HepG2 (cell line): ENCODE data around the gene CASP3. TPM values are rescaled to one million over a fixed set of nuclear protein-coding genes. Genes with fewer than 3 reads are reported as not detected.

ENCODE experiments used
- CREB1 ChIP-seq, 2 experiments: fragments of 450-650 bp in 1 of 2; IDR thresholded peaks; 2 replicates each; pipeline ENCODE4 v1.6.1; 2016 to 2017; ENCODE audit warnings: control low read depth in 1 of 2, mild to moderate bottlenecking in 1 of 2, missing compliant biosample characterization in 1 of 2, missing genetic modification characterization in 1 of 2
- DMAP1 ChIP-seq: IDR thresholded peaks from 2 replicates; pipeline ENCODE4 v1.6.1; 2016
- HMG20B ChIP-seq: conservative IDR thresholded peaks from 2 replicates; pipeline ENCODE4 v1.6.1; 2016; ENCODE audit warnings: missing genetic modification reagents, missing compliant biosample characterization
- HNF4G ChIP-seq, 2 experiments: sonication (generic) in 1 of 2; formaldehyde crosslinking in 1 of 2; IDR thresholded peaks; 2 replicates each; pipeline versions ENCODE4 v1.4.0 to v1.6.1; 2011 to 2020; ENCODE audit warnings: borderline replicate concordance in 2 of 2, low read depth in 2 of 2, mild to moderate bottlenecking in 2 of 2, low read length in 1 of 2, missing genetic modification reagents in 1 of 2, moderate library complexity in 1 of 2
- MTA3 ChIP-seq: sonication (generic); formaldehyde crosslinking; IDR thresholded peaks from 2 replicates; pipeline ENCODE4 v1.4.0; 2020; ENCODE audit warnings: missing genetic modification reagents
- SALL1 ChIP-seq: sonication (generic); formaldehyde crosslinking; IDR thresholded peaks from 2 replicates; pipeline ENCODE4 v1.8.0; 2022; ENCODE audit warnings: mild to moderate bottlenecking, missing genetic modification reagents
- SIN3B ChIP-seq: fragments of 150-350 bp; IDR thresholded peaks from 2 replicates; pipeline ENCODE4 v1.6.1; 2014; ENCODE audit warnings: low read length
- ZFP37 ChIP-seq: sonication (generic); formaldehyde crosslinking; IDR thresholded peaks from 2 replicates; pipeline ENCODE4 v1.4.0; 2020; ENCODE audit warnings: missing genetic modification reagents, borderline replicate concordance
- ZFYVE20 ChIP-seq: sonication (generic); formaldehyde crosslinking; IDR thresholded peaks from 2 replicates; pipeline ENCODE4 v1.8.0; 2023; ENCODE audit warnings: low read depth, mild to moderate bottlenecking, moderate library complexity, missing genetic modification reagents, borderline replicate concordance
- ZNF30 ChIP-seq: sonication (generic); formaldehyde crosslinking; IDR thresholded peaks from 2 replicates; pipeline ENCODE4 v1.5.0; 2020; ENCODE audit warnings: mild to moderate bottlenecking, missing genetic modification reagents
- ZNF619 ChIP-seq: sonication (generic); formaldehyde crosslinking; IDR thresholded peaks from 2 replicates; pipeline ENCODE4 v1.4.0; 2020; ENCODE audit warnings: mild to moderate bottlenecking, missing genetic modification reagents
- polyA plus RNA-seq, 8 experiments: library from polyadenylated mRNA; depleted of rRNA in 3 of 8; stranded (reverse) in 7 of 8; unstranded in 1 of 8; fragments of >200 nt; fragmentation: Illumina TruSeq in 4 of 8; extraction: Trizol in 4 of 8; gene quantifications; 2 replicates each; pipeline versions ENCODE4 v1.2.1 to v1.2.3, GENCODE V29; 2011 to 2016; ENCODE audit warnings: low read depth in 4 of 8, missing spikeins in 1 of 8, mixed read lengths in 1 of 8; ENCODE audit not compliant: insufficient read depth in 1 of 8
- total RNA-seq, 5 experiments: library from RNA; depleted of rRNA; stranded (reverse); fragments of >200 nt; fragmentation: Illumina TruSeq; extraction: Trizol; gene quantifications; 2 replicates each; pipeline ENCODE4 v1.2.3, GENCODE V29; 2016; ENCODE audit warnings: low read depth in 1 of 5
- TF ChIP-seq, protein P1 (sequence below): sonication (generic); formaldehyde crosslinking; IDR thresholded peaks from 2 replicates; pipeline ENCODE4 v1.4.0; 2020; ENCODE audit warnings: mild to moderate bottlenecking, missing genetic modification reagents
- TF ChIP-seq, protein P2 (sequence below): sonication (generic); formaldehyde crosslinking; IDR thresholded peaks from 2 replicates; pipeline ENCODE4 v1.4.0; 2020; ENCODE audit warnings: missing genetic modification reagents, borderline replicate concordance
- TF ChIP-seq, protein P3 (sequence below): IDR thresholded peaks from 2 replicates; pipeline ENCODE4 v1.6.1; 2012; ENCODE audit warnings: low read depth, low read length, improper control_type of control experiment
- TF ChIP-seq, protein P4 (sequence below): sonication (generic); formaldehyde crosslinking; IDR thresholded peaks from 2 replicates; pipeline ENCODE4 v1.9.0; 2021; ENCODE audit warnings: missing genetic modification reagents, borderline replicate concordance
- TF ChIP-seq, protein P5 (sequence below): IDR thresholded peaks from 2 replicates; pipeline ENCODE4 v1.6.1; 2016; ENCODE audit warnings: low read depth, borderline replicate concordance
- TF ChIP-seq, protein P6 (sequence below): sonication (generic); formaldehyde crosslinking; IDR thresholded peaks from 2 replicates; pipeline ENCODE4 v1.4.0; 2020; ENCODE audit warnings: missing genetic modification reagents, borderline replicate concordance

The CASP3 gene
- total and polyA plus RNA-seq, 2 of the 13 experiments (the other 11 are each of a cell fraction or from before 2014, with no cell fraction given) = 26.0 to 77.8 TPM

DNA sequence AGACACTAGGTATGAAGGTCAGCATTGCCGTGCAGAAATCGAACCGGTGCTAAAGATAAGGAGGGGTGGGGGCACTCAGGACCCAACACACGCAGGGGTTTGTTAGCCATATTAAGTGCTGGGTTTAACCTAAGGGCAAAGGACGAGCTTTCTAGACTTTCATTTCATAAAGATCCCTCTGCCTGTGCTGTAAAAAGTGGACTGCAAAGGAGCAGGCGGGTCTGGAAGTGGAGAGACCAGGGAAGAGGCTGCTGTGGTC, 1.3 kb downstream of the CASP3 start (continued):
- TF ChIP-seq, protein P1, sequence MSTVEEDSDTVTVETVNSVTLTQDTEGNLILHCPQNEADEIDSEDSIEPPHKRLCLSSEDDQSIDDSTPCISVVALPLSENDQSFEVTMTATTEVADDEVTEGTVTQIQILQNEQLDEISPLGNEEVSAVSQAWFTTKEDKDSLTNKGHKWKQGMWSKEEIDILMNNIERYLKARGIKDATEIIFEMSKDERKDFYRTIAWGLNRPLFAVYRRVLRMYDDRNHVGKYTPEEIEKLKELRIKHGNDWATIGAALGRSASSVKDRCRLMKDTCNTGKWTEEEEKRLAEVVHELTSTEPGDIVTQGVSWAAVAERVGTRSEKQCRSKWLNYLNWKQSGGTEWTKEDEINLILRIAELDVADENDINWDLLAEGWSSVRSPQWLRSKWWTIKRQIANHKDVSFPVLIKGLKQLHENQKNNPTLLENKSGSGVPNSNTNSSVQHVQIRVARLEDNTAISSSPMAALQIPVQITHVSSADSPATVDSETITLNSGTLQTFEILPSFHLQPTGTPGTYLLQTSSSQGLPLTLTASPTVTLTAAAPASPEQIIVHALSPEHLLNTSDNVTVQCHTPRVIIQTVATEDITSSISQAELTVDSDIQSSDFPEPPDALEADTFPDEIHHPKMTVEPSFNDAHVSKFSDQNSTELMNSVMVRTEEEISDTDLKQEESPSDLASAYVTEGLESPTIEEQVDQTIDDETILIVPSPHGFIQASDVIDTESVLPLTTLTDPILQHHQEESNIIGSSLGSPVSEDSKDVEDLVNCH (CRISPR knock-in tag) = no peak
- TF ChIP-seq, protein P2, sequence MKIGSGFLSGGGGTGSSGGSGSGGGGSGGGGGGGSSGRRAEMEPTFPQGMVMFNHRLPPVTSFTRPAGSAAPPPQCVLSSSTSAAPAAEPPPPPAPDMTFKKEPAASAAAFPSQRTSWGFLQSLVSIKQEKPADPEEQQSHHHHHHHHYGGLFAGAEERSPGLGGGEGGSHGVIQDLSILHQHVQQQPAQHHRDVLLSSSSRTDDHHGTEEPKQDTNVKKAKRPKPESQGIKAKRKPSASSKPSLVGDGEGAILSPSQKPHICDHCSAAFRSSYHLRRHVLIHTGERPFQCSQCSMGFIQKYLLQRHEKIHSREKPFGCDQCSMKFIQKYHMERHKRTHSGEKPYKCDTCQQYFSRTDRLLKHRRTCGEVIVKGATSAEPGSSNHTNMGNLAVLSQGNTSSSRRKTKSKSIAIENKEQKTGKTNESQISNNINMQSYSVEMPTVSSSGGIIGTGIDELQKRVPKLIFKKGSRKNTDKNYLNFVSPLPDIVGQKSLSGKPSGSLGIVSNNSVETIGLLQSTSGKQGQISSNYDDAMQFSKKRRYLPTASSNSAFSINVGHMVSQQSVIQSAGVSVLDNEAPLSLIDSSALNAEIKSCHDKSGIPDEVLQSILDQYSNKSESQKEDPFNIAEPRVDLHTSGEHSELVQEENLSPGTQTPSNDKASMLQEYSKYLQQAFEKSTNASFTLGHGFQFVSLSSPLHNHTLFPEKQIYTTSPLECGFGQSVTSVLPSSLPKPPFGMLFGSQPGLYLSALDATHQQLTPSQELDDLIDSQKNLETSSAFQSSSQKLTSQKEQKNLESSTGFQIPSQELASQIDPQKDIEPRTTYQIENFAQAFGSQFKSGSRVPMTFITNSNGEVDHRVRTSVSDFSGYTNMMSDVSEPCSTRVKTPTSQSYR (CRISPR knock-in tag) = no peak
- TF ChIP-seq SALL1 (CRISPR knock-in tag) (0 out of 2 replicates have a peak, but pooled peaks have one; percentile 14), ZFYVE20 (CRISPR knock-in tag) (no peak), DMAP1 (CRISPR knock-in tag) (no peak), SIN3B (no peak), ZNF619 (CRISPR knock-in tag) (no peak), ZNF30 (CRISPR knock-in tag) (peak; percentile 71; the same call in 1 of the 2 replicates), ZFP37 (CRISPR knock-in tag) (no peak), MTA3 (CRISPR knock-in tag) (no peak), CREB1 (IDR thresholded peaks at IDR 0.05) (no peak), CREB1 (CRISPR knock-in tag; IDR thresholded peaks at IDR 0.05) (no peak), HMG20B (CRISPR knock-in tag) (no peak), HNF4G (IDR thresholded peaks at IDR 0.05; ENCODE audit: borderline replicate concordance, low read depth, low read length) (0 out of 2 replicates have a peak, but pooled peaks have one; percentile 21), HNF4G (CRISPR knock-in tag; IDR thresholded peaks at IDR 0.05; ENCODE audit: borderline replicate concordance, low read depth) (no peak)
- TF ChIP-seq, protein P3, sequence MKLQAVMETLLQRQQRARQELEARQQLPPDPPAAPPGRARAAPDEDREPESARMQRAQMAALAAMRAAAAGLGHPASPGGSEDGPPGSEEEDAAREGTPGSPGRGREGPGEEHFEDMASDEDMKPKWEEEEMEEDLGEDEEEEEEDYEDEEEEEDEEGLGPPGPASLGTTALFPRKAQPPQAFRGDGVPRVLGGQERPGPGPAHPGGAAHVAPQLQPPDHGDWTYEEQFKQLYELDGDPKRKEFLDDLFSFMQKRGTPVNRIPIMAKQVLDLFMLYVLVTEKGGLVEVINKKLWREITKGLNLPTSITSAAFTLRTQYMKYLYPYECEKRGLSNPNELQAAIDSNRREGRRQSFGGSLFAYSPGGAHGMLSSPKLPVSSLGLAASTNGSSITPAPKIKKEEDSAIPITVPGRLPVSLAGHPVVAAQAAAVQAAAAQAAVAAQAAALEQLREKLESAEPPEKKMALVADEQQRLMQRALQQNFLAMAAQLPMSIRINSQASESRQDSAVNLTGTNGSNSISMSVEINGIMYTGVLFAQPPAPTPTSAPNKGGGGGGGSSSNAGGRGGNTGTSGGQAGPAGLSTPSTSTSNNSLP = no peak
- TF ChIP-seq, protein P4, sequence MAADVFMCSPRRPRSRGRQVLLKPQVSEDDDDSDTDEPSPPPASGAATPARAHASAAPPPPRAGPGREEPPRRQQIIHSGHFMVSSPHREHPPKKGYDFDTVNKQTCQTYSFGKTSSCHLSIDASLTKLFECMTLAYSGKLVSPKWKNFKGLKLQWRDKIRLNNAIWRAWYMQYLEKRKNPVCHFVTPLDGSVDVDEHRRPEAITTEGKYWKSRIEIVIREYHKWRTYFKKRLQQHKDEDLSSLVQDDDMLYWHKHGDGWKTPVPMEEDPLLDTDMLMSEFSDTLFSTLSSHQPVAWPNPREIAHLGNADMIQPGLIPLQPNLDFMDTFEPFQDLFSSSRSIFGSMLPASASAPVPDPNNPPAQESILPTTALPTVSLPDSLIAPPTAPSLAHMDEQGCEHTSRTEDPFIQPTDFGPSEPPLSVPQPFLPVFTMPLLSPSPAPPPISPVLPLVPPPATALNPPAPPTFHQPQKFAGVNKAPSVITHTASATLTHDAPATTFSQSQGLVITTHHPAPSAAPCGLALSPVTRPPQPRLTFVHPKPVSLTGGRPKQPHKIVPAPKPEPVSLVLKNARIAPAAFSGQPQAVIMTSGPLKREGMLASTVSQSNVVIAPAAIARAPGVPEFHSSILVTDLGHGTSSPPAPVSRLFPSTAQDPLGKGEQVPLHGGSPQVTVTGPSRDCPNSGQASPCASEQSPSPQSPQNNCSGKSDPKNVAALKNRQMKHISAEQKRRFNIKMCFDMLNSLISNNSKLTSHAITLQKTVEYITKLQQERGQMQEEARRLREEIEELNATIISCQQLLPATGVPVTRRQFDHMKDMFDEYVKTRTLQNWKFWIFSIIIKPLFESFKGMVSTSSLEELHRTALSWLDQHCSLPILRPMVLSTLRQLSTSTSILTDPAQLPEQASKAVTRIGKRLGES = no peak
- TF ChIP-seq, protein P5, sequence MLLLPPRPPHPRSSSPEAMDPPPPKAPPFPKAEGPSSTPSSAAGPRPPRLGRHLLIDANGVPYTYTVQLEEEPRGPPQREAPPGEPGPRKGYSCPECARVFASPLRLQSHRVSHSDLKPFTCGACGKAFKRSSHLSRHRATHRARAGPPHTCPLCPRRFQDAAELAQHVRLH = no peak
- TF ChIP-seq, protein P6, sequence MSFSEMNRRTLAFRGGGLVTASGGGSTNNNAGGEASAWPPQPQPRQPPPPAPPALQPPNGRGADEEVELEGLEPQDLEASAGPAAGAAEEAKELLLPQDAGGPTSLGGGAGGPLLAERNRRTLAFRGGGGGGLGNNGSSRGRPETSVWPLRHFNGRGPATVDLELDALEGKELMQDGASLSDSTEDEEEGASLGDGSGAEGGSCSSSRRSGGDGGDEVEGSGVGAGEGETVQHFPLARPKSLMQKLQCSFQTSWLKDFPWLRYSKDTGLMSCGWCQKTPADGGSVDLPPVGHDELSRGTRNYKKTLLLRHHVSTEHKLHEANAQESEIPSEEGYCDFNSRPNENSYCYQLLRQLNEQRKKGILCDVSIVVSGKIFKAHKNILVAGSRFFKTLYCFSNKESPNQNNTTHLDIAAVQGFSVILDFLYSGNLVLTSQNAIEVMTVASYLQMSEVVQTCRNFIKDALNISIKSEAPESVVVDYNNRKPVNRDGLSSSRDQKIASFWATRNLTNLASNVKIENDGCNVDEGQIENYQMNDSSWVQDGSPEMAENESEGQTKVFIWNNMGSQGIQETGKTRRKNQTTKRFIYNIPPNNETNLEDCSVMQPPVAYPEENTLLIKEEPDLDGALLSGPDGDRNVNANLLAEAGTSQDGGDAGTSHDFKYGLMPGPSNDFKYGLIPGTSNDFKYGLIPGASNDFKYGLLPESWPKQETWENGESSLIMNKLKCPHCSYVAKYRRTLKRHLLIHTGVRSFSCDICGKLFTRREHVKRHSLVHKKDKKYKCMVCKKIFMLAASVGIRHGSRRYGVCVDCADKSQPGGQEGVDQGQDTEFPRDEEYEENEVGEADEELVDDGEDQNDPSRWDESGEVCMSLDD (CRISPR knock-in tag) = no peak
